Measurements from ENCODE around the gene ATG7.
"Not testable (repeated sequence)": the region's sequence is repeated elsewhere in the genome, so short reads cannot be mapped to it uniquely, and the experiment has no call there.

Gene ATG7

DNA sequence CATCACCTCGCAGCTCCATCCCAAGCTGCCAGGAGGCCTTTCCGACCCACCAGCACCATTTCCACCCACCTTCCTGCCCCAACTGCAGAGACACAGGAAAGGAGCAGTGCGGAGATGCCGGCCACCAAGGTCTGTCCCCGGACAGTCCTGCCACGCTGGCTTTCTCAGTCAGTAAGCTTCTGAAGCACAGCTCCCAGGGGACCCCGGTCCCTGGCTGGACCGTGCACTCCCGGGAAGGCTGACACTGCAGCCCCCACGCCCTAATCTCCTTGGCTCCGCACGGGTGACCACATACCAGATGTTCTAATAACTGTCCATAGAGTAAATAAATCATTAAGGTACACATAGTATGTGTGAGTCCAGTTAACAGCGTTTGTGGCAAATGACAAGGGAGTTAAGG is 298.1 kb downstream of the ATG7 start:
- TF ChIP-seq CTCF (conservative IDR thresholded peaks at IDR 0.05): no peak
- no peak overlapping the region for H3K27ac ChIP-seq

DNA sequence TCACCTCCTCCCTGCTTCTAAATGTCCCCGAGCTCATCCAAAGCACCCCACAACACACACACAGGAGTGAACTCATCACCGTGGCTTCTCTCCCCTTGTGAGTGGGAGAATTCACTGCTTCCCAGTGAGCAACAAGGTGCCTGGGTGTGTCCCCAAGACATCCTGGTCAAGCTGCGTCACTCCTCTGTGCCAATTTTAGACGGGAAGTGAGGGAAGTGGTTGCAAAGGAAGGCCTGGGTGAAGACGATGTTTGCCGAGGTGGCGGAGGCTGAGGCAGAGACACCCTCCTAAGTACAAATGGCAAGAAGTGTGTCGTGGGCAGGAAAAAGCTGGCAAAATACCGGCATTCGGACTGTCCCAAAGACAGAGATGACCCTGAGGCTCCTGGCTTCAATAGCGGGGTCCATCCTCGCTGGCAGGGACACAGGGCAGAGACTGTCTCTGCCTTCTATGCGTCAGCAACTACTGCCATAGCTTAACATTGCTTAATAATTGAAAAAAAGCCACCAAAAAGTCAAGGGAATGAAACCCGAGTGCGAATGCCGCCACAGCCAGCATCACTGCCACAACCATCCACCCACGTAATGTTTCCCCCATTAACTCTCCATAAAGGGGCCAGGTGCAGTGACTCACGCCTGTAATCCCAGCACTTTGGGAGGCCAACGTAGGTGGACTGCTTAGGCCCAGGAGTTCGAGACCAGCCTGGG is 298.7 kb downstream of the ATG7 start:
- H3K27ac ChIP-seq: no peak overlapping the region

DNA sequence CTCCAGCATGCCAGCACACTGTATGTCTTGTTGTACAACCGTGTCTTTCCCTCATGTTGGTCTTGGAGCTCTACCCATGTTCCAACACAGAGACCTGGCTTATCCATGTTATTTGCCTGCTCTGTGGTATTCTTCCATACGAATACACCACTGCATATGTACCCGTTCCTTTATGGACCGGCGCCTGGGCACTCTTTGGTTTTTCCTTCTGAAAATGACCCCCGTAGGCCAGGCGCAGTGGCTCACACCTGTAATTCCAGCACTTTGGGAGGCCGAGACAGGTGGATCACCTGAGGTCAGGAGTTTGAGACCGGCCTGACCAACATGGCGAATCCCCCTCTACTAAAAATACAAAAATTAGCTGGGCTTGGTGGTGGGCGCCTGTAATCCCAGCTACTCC is 300.5 kb downstream of the ATG7 start:
- H3K27ac ChIP-seq: not testable (repeated sequence)

More for the DNA sequence above, 298.7 kb downstream of the ATG7 start:
- TF ChIP-seq CTCF (conservative IDR thresholded peaks at IDR 0.05): no peak

DNA sequence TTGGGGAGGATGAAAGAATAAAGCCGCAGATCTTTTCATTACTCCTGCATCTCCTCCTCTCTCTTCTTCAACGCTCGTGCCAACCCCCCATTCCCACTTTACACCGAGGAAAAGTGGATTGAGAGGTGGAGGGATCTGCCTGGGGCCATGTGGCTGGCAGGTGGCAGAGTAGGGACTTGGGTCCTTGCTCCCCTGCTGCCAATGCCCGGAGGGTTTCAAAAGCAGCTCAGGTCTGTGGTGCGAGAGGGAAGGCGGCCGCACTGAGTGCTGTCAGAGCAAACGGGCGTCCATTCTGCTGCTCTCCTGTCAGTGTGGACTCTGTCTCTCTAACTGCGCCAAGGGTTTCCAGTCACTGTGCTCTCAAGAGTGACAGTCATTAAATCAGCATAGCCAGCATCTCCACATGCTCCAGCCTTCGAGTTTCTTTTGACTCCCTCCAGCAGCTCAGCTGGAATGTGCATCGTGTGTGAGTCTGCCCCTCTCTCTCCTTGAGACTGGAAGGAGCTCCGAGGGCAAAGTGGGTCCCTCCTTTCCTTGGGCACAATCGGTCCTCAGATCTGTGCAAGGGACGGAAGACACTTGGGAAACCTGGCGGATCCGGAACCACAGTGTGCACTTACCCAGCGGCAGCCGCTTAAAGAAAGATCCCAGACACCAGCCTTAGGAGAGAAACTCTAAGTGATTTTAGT is 302.9 kb downstream of the ATG7 start:
- no peak overlapping the region for H3K27ac ChIP-seq
- no peak for TF ChIP-seq CTCF (conservative IDR thresholded peaks at IDR 0.05)

- no peak overlapping the region for H3K27ac ChIP-seq
- TF ChIP-seq CTCF (conservative IDR thresholded peaks at IDR 0.05): no peak
Measured at GRCh38 chr3:11575677-11576076, 303.5 kb downstream of the ATG7 start.

GRCh38 chr3:11576453-11576852 is 304.3 kb downstream of the ATG7 start:
- no peak for TF ChIP-seq CTCF (conservative IDR thresholded peaks at IDR 0.05)
- no peak overlapping the region for H3K27ac ChIP-seq

- TF ChIP-seq CTCF (conservative IDR thresholded peaks at IDR 0.05): no peak
- no peak overlapping the region for H3K27ac ChIP-seq
Measured at GRCh38 chr3:11578169-11578568, 306.0 kb downstream of the ATG7 start.

GRCh38 chr3:11580645-11581044 is 308.4 kb downstream of the ATG7 start:
- H3K27ac ChIP-seq: no peak overlapping the region
- TF ChIP-seq CTCF (conservative IDR thresholded peaks at IDR 0.05): no peak

Measured in VCaP (cell line).